GM19372 (cell line): ENCODE measurements around the gene SPRED2.
"Not testable (repeated sequence)": the region's sequence is repeated elsewhere in the genome, so short reads cannot be mapped to it uniquely, and the experiment has no call there.

Experiments used
- ATAC-seq: cut with Tn5 transposase; IDR thresholded peaks from one replicate; pipeline ENCODE4 v1.9.1; 2021; ENCODE audit warnings: mild to moderate bottlenecking, low read depth, moderate library complexity; ENCODE audit not compliant: unreplicated experiment

SPRED2 gene

DNA sequence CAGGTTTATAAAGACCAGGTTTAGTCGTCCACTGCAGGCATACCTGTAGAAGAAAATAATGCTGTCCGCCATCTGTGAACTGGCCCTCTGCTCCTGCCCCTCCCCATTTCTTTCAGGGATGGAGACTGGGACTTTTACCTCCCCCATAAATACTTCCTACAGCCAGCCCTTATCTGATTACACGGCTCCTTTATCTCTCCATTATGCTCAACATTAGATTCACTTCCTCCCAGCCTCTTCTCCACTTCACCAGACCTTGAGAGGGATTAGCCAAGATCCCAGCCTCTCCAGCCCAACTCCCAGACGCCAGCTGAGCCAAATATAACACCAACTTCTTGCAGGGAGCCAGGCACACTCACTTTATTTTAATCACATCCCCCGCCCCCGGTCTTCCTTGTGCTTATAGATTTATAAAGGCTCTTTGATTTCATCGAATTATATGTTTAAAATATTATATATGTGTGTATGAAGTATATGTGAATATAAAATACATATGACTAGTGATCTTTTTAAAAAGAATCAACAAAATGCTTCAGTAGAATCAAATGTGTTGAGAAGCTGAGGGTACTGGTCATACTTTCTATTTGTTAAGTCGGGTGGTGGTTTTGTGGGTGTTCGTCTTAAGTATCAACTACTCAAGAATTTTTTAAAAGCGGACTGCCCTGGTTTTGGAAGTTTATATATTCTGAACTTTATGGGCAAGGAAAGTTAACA lies 81.0 kb downstream of the SPRED2 start:
- ATAC-seq = no peak

DNA sequence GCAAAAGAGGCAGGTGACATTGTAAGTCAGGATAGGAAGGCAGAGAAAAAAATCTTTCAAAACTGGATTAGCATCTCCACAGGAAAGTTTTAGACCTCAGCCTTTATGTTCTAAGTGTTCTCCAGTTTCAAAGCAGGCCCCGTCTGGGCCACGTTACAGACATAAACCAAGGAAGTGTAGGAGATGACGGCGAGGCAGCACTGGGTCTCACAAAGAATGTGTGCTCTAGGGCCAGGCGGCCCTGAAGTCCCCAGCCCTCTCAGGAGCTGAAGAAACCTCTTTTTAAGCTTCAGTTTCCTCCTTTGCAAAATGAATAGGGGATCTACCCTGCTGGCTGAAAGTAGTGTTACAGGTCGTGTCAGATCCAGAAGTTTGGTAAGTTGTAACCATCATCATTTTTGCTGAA lies 81.7 kb downstream of the SPRED2 start:
- ATAC-seq = no peak

DNA sequence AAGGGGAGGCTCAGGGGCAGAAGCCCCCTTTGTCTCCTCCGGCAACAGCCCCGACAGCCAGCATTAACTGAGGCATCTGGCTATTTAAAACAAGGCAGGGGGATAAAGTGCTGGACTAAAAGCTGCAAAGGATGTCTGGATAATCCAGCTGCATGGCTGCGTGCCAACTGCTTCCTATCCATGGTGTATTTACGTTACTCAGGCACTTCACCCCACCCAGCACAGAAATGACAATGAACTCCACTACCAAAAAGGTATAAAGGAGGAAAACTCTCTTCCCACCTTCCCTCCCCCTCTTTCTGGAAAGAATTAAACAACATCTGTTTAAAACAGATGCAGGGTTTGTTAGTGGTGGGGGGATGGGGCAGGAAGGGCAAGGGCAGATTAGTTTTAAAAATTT lies 82.5 kb downstream of the SPRED2 start:
- ATAC-seq = no peak

DNA sequence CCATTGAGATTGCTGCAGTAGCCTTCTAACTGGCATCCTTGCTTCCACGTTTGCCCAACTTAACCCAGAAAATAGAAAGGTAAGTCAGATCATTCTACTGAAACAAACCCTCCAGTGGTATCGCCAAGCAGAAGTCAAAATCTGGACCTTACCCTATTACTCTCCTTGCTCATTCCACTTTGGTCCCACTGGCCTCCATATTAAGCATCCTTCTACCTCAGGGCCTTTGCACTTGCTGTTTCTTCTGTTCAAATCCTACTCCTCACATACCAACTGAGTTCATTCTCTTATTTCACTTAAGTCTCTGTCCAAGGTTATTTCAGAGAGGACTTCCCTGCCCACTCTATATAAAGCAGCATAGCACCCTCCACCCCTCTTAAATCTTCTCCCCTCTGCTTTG lies 84.5 kb downstream of the SPRED2 start:
- no peak for ATAC-seq

DNA sequence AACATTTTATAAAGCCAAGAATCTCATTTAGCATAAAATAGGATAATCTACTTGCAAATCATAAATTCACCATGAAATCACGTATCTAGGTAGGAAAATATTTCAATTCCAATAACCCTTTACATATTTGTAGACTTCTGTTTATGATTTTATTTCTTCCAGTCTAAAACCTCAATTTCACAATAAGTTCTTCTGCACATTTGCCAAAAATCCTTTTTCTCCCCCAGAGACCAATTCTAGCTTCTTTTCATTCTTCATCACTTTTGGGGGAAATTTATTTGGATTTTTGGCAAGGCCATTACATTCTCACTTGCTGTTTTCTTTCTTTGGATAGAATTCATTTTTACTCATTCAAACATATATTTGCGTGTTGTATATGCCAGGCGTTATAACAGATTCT lies 86.8 kb downstream of the SPRED2 start:
- ATAC-seq = no peak

DNA sequence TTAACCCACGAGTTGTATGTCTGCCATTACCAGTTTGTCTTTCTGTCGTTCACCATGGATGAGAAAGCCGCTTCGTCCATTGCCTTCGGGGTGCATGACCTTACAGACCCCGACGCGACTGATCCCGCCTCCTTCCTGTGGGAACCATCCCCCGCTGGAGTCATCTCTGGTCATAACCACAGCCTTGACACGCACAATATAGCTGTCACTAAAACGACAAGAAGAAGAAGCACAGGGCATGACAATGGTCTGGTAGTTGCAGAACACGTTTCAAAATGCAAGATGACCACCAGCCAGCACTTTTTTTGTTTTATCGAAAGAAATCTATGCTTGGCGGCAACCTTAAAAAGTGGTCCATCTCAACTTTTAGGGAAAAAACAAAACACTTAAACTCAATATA lies 87.7 kb downstream of the SPRED2 start:
- no peak for ATAC-seq

DNA sequence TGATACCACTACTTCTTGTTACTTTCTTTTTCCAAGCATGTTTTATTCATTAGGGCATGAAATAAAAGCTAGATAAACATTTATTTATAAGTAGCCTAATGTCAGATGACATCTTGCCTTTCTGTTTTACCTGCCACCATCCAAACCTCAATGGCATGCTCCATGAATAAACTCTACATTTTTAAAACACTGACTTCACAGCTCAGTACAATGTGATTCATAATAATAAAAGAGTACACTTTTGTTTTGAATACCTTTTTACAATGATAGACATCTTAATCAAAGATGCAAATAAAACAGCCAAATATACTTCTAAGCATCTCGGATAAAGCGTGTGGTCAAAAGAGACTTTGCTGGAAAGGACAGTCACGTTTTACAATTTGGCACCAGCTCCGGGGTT lies 88.2 kb downstream of the SPRED2 start:
- no peak for ATAC-seq

DNA sequence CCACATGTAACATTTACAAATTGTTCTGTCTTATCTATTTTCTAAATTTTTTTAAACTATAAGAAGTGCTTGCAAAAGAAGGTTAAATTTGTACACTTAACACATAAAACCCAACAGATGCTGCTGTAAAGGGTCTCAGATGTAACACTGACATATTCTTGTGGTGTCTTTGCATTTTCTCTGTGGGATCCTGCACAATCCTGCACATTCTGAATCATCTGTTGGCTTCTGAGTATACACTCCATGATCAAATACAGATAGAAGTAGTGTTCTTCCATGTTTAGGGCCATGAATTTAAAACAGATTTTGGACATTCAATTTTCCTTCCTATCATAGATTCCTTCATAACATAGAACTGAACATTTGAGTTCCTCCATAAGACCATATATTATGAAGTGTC lies 89.0 kb downstream of the SPRED2 start:
- ATAC-seq = no peak

DNA sequence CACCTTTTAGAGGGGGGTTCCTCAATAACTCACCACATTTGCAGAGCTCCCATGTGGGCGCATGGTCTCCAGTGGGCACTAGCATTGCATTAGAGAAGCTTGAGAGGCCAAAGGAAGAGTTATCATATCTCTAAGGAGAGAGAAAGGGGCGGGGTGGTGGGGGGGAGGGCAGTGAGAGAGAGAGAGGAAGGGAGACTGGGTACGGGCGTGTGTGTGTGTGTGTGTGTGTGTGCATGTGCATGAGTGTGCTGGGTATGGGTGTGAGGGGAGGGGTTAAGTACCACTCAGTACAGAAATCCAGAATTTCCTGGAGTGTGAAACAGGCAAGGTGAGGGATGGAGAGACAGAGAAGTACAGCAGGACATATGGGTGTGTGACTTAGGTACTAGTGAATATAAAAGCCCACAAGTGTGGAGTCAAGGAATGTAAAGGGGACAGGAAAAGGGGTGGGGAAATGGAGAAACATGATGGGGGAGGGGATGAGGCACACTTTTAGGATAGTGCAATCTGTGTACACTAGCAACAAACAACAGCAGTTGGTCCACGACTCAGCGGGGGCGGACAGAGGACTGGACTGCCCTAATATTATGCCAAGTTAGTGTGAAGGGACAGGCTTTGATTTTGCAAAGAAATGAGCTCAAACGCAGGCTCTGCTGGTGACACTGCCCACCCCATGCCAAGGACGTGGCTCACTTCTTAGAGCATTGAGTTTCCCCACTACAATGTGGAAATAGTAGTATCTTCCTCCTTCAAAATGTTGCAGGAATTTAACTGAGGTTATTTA lies 91.3 kb downstream of the SPRED2 start:
- ATAC-seq = no peak

DNA sequence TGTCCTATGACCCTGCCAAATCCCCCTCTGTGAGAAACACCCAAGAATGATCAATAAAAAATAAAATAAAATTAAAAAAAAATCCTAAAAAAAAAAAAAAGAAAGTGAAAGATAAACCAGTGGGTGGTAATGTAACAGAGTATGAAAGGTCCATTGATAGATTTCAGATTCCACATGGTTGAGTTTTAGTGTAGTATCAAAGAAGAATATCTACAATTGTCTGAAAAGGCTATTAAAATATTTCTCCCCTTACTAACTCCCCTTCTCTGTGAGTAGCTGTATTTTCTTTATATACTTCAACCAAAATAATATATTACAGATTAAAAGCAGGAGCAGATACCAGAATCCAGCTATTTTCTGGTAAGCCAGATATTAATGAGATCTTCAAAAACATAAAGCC lies 92.8 kb downstream of the SPRED2 start:
- no peak for ATAC-seq

DNA sequence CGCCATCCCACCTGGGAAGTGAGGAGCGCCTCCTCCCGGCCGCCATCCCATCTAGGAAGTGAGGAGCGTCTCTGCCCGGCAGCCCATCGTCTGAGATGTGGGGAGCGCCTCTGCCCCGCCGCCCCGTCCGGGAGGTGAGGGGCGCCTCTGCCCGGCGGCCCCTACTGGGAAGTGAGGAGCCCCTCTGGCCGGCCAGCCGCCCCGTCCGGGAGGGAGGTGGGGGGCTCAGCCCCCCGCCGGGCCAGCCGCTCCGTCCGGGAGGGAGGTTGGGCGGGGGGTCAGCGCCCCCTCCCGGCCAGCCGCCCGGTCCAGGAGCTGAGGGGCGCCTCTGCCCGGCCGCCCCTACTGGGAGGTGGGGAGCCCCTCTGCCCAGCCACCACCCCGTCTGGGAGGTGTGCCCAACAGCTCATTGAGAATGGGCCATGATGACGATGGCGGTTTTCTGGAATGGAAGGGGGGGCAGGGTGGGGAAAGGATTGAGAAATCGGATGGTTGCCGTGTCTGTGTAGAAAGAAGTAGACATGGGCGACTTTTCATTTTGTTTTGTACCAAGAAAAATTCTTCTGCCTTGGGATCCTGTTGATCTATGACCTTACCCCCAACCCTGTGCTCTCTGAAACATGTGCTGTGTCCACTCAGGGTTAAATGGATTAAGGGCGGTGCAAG lies 93.4 kb downstream of the SPRED2 start:
- not testable (repeated sequence) for ATAC-seq

DNA sequence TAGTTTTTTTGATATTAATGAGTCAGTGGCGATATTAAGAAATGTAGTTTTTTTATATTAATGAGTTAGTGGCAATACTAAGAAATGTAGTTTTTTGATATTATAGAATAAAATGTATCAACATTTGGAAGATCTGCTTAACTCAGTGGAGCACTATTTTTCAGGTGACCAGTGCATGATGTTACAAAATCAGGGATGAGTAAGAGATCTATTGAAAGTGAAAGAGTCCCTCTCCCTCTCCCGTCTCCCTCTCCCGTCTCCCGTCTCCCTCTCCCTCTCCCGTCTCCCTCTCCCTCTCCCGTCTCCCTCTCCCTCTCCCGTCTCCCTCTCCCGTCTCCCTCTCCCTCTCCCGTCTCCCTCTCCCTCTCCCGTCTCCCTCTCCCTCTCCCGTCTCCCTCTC lies 94.5 kb downstream of the SPRED2 start:
- ATAC-seq = not testable (repeated sequence)

DNA sequence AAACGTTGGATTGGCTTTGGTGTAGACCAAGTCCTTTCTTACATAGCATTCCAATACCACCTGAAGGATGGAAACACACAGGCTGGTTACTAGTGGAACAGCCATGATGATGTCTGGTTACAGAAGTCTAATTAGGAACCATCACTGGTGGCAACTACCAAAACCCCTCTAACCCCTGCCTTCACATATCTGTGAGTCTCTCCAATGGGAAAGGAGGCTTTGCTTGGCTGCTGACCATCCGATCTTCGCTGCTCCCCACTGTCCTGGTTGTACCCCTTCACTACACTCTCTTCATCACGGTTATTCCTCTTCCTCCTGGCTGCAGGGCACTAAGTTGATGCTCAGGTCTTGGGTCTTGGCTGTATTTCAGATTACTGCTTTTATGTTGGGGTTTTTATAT lies 97.7 kb downstream of the SPRED2 start:
- no peak for ATAC-seq

DNA sequence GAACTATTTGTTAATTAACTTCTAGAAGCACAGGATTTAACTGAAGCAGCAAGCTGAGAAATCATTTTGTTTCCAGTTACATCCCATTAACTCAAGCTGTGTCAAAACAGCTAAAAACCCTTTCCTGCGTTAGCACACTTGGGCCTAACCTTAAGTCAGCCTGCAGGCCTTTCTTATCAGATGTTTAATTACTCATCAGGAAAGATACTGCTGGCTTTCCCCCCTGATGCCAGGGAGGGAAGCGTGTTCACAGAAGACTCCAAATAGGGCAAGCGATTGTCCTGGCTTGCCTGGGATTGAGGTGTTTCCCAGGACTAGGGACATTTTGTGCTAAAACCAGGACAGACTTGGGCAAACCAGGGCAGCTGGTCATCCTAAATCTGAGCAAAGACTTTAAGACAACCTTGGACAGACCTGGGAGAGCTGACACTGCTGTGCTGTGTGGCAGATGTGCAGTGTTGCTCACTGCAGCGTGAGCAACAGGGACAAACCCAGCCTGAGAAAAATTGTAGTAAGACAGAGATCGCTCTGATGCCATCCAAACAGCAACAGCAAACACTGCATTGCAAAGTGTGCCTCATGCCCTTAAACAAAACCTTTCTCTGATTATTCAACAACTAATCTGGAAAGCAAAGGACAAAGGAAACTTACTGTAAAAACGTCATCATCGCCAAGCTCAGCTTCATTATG lies 100.9 kb downstream of the SPRED2 start:
- ATAC-seq = no peak

DNA sequence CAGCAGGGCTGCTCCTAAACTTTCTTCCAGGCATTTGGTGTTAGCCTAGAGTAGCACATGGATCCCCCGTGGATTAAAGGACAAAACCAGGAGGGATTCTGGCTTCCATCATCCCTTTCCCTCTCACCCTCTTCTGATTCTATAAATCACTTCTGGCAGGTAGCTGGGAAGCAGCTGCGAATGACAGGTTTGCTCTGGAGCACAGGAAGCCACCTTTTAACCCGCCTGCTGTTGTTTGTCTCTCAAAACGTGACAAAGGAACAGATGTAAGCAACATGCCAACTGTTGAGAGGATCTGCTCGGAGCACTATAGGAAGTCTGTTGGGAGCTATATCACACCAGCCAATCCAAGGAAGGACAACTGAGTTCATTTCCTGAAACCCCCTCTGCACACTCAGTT lies 102.9 kb downstream of the SPRED2 start:
- no peak for ATAC-seq

DNA sequence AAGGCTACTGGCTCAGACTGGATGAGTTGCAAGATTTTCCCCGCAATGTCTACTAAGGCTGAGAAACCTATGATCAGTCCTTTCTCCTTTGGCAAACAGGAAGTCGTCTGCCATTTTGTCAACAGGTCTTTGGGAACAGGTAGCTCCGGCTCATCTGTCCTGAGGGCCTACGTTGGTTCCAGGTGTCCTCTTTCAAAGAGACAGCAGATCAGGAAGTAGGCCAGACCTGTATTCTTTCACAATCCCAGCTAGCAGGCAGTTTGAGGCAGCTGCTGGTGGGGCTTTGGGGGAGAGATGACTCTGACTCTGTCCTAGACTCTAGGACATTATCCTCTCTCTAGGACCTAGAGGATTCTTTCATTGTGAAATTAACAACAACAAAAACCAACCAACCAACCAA lies 106.1 kb downstream of the SPRED2 start:
- ATAC-seq = no peak

DNA sequence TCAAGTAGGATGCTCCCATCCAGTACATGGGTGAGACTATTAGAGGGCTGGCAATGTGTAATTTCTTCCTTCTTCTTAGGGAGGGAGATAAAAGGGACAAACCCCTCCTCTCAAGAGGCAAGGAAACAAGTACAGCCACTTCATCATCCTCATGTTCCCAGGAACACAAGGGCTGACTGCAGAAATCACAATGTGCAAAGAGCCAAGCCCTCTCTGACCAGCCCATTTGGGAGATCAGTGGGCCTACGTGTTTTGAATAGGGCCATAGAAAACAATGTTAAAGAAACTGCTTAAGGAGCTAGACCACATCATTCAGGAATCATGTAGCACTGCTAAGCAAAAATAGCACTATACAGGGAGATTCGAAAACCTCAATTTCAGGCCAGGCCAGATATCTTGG lies 107.3 kb downstream of the SPRED2 start:
- ATAC-seq = no peak

DNA sequence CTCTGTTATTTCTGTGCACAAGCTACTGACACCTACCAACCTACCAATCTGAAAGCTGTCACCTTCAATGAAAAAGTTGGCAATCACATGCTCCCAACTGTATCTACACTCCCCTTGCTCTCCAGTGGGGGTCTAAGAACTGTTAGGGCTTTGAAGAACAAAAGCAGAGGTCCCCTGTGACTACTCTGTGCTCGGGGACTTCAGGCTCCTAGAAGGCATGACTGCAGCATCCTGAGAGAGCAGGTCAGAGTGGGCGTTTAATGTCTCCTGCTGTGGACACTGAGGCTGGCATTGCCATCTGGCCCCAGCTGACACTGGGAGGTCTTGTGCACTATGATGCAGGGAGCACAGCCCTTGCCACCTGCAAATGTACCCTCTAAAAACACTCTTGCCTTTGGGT lies 111.5 kb downstream of the SPRED2 start:
- no peak for ATAC-seq

DNA sequence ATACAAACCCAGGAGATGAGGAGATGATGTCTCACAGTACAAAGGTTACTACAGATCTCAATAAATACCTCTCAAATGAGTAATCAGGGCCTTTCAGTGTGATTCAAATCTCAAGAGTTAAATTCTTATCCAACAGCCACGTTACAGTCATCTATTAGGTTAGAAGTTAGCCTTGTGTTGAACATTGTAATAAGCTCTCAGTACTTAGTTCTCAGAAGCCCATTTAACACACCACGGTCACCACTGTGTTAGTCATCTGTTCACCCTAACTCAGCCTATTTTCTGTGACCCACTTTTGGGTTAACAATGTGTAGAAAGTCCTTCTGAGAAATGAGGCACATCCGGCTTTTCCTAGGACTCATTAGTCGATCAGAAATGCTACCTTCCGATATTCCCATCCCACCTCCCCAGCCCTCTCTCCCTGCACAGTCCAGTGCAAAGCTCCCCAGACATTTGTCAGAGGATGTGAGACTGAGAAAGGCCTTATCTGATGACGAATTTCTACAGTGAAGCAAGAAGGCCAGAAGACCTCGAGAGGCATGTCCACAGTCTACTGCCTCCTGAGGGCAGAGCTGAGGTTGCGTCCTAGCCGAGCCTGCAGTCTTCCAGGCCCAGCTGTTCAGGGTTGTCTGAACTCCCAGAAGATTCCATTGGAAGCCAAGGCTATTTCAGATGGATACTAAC lies 112.2 kb downstream of the SPRED2 start:
- ATAC-seq = no peak

DNA sequence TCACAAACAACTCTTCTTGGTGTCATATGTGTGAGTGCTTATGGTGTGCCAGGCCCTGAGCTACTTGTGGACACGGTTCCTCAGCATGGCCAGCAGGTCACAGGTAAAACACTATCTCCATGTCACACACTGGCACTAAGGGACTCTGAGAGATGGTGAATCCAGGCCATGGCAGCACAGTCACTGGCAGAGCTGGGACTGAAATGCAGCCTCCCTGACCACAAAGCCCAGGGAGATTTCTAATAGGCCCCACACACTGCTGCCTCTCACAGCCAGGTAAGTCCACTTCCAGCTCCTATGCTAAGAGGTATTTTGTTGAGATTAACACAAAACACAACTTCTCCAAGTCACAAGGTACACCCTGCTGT lies 112.7 kb downstream of the SPRED2 start:
- no peak for ATAC-seq
